CD8-positive, alpha-beta memory T cell (primary cell): ENCODE results near the gene KCNIP1. TPM values are rescaled to one million over a fixed set of nuclear protein-coding genes. Genes with fewer than 3 reads are reported as not detected.

ENCODE experiments used
- CTCF ChIA-PET: fragments of 350-600 bp; sonication (Branson Sonifier 250); formaldehyde crosslinking; loops from one replicate; lab custom pipeline; 2021; ENCODE audit warnings: antibody characterized with exemption; lab: Charles Lee
- POLR2A ChIA-PET: fragments of 350-600 bp; sonication (Branson Sonifier 250); formaldehyde crosslinking; loops from one replicate; lab custom pipeline; 2021; ENCODE audit warnings: antibody characterized with exemption; lab: Charles Lee
- DNase-seq, 5 donors: peaks; one replicate each; pipeline versions ENCODE4 v3.0.0 to v3.0.0-alpha.2; 2020 to 2022; ENCODE audit warnings: mixed read lengths in 1 of 5
- H3K27ac ChIP-seq: one replicate; pipeline ENCODE4 v1.7.0; 2013; ENCODE audit warnings: low read depth, mild to moderate bottlenecking, low read length, moderate library complexity
- H3K27me3 ChIP-seq: 2 replicates; pipeline ENCODE4 v1.7.0; 2013; ENCODE audit warnings: low read length, mild to moderate bottlenecking; ENCODE audit not compliant: insufficient read depth, poor library complexity, severe bottlenecking
- H3K36me3 ChIP-seq: 2 replicates; pipeline ENCODE4 v1.7.0; 2013; ENCODE audit warnings: mild to moderate bottlenecking, low read length, moderate library complexity; ENCODE audit not compliant: insufficient read depth
- H3K4me1 ChIP-seq: 2 replicates; pipeline ENCODE4 v1.7.0; 2013; ENCODE audit warnings: mild to moderate bottlenecking, low read length, moderate library complexity; ENCODE audit not compliant: insufficient read depth
- H3K4me3 ChIP-seq: 2 replicates; pipeline ENCODE4 v1.7.0; 2013; ENCODE audit warnings: mild to moderate bottlenecking, low read length
- H3K9me3 ChIP-seq: 2 replicates; pipeline ENCODE4 v1.7.0; 2013; ENCODE audit warnings: mild to moderate bottlenecking, low read length
- H3K27ac Mint-ChIP-seq, 8 donors: one replicate each; pipeline ENCODE4 v1.8.0; 2020 to 2021; ENCODE audit warnings: mixed read lengths in 8 of 8, mild to moderate bottlenecking in 6 of 8, inconsistent platforms in 3 of 8, moderate library complexity in 3 of 8
- H3K27me3 Mint-ChIP-seq, 2 donors: one replicate each; pipeline ENCODE4 v1.8.0; 2020 to 2021; ENCODE audit warnings: mixed read lengths in 2 of 2, mild to moderate bottlenecking in 1 of 2, moderate library complexity in 1 of 2
- H3K36me3 Mint-ChIP-seq, 3 donors: one replicate each; pipeline ENCODE4 v1.8.0; 2020 to 2021; ENCODE audit warnings: mixed read lengths in 3 of 3, inconsistent platforms in 1 of 3, mild to moderate bottlenecking in 1 of 3
- H3K4me1 Mint-ChIP-seq, 3 donors: one replicate each; pipeline ENCODE4 v1.8.0; 2020 to 2021; ENCODE audit warnings: mixed read lengths in 3 of 3, inconsistent platforms in 1 of 3, mild to moderate bottlenecking in 1 of 3
- H3K4me3 Mint-ChIP-seq, 7 donors: one replicate each; pipeline ENCODE4 v1.8.0; 2020 to 2021; ENCODE audit warnings: mixed read lengths in 7 of 7, mild to moderate bottlenecking in 6 of 7, moderate library complexity in 4 of 7, inconsistent platforms in 2 of 7
- H3K9me3 Mint-ChIP-seq, 5 donors: one replicate each; pipeline ENCODE4 v1.8.0; 2020 to 2022; ENCODE audit warnings: mixed read lengths in 5 of 5, mild to moderate bottlenecking in 3 of 5, moderate library complexity in 2 of 5, inconsistent platforms in 1 of 5
- polyA plus RNA-seq: library from polyadenylated mRNA; unstranded; fragments of 300-500 nt; fragmentation: Illumina TruSeq; gene quantifications from one replicate; pipeline ENCODE4 v1.2.3, GENCODE V29; 2021
- total RNA-seq, 2 experiments: library from RNA; stranded (reverse); gene quantifications; one replicate each; pipeline ENCODE4 v1.2.3, GENCODE V29; 2021

The KCNIP1 gene
- total and polyA plus RNA-seq, 3 experiments from 2014 or later = not detected

DNA sequence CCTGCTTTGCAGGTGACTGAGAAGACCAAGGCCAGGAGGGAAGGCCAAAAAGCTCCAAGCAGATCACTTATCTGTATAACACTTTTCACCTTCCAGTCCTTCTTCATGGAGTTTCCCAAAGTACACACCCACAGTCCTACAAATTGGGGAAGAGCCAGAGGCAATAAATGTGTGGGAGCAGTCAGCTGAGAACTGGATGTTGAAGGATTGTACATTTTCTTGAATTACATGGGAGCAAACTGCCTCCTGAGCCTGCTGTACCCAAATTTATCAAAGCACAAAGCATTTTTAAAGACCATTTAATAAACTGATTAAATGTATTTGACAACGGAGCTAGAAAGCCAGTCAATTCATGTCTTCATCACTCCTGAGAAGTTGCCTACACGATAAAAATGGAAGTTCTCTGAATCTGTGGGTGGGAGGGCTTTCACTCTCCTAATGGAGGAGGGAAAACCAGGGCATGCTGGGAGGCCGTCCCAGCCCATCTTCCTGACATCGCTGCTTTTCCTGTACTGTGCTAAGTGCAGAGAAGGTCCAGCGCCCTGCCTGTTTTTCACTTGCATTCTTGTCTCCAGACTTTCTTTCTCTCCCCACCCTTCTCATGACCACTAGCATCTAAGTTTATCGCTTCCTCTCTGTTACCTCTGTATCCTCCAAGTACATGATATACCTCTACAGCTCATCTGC, 79.0 kb downstream of the KCNIP1 start:
- no peak overlapping the region for H3K4me3 ChIP-seq
- Mint-ChIP-seq H3K27me3 (peaks cover 8 to 24% of the 10 kb centered on the region in 2 donors), H3K4me3 (no peak overlapping the region)

GRCh38 chr5:170584003-170584402, 80.2 kb downstream of the KCNIP1 start:
- CTCF ChIA-PET = no interaction called here
- no peak overlapping the region for H3K27ac ChIP-seq

More for the DNA sequence above, 79.0 kb downstream of the KCNIP1 start:
- Histone ChIP-seq H3K9me3 (no peaks in the 10 kb centered on the region), H3K36me3 (no peaks in the 10 kb centered on the region), H3K27me3 (no peaks in the 10 kb centered on the region), H3K4me1 (no peaks in the 10 kb centered on the region), H3K27ac (no peak overlapping the region)
- ChIA-PET CTCF (no interaction called here), POLR2A (no interaction called here)
- DNase-seq = no peak
- H3K9me3 Mint-ChIP-seq = peaks cover 2 to 11% (median 3%) of the 10 kb centered on the region in 5 donors
- no peaks in the 10 kb centered on the region for H3K4me1 Mint-ChIP-seq
- peaks cover 0 to 1% (median 0%) of the 10 kb centered on the region in 3 donors for H3K36me3 Mint-ChIP-seq
- H3K27ac Mint-ChIP-seq = peak overlapping the region in 1 of 8 donors; percentile 39

DNA sequence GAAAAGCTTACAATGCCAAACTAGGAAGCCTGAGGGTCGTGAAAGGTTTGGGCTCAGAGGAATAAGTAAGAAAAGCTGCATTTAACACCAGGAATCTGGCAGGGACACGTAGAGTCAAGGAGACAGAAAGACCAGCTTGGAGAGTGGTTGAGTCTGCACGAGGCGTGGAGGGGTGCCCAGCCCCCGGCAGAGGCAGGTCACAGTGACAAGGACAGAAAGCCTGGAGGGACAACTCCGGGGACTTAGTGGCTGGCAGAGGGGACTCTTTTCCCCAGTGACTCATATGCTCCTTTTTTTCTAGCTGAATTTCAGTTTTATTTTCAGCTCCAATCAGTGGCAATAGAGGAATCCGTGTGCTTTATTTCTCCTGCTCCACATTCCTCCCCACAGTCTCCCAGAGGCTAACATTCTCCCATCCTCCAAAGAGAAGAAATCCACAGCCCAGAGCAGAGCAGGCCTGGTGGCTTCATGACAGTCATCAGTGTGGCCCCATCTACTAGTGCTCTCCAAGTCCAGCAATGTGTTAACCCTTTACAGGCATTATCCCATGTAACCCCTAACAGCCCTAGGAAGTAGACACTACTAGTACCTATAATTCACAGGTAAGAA, 80.7 kb downstream of the KCNIP1 start:
- DNase-seq = no peak
- peaks cover 0 to 7% (median 0%) of the 10 kb centered on the region in 5 donors for H3K9me3 Mint-ChIP-seq
- peaks cover 0 to 1% (median 0%) of the 10 kb centered on the region in 3 donors for H3K36me3 Mint-ChIP-seq
- H3K4me1 Mint-ChIP-seq = no peaks in the 10 kb centered on the region
- Histone ChIP-seq H3K4me1 (no peaks in the 10 kb centered on the region), H3K27me3 (no peaks in the 10 kb centered on the region), H3K36me3 (no peaks in the 10 kb centered on the region), H3K27ac (no peak overlapping the region), H3K4me3 (no peak overlapping the region), H3K9me3 (no peaks in the 10 kb centered on the region)
- peaks cover 12 to 13% of the 10 kb centered on the region in 2 donors for H3K27me3 Mint-ChIP-seq
- H3K4me3 Mint-ChIP-seq = no peak overlapping the region
- ChIA-PET POLR2A (no interaction called here), CTCF (no interaction called here)
- H3K27ac Mint-ChIP-seq = no peak overlapping the region

More at GRCh38 chr5:170584003-170584402, 80.2 kb downstream of the KCNIP1 start:
- no peak for DNase-seq
- peaks cover 9 to 13% of the 10 kb centered on the region in 2 donors for H3K27me3 Mint-ChIP-seq
- H3K4me1 Mint-ChIP-seq = no peaks in the 10 kb centered on the region
- H3K4me3 Mint-ChIP-seq = no peak overlapping the region
- H3K27ac Mint-ChIP-seq = no peak overlapping the region
- Histone ChIP-seq H3K4me3 (no peak overlapping the region), H3K9me3 (no peaks in the 10 kb centered on the region), H3K27me3 (no peaks in the 10 kb centered on the region), H3K36me3 (no peaks in the 10 kb centered on the region), H3K4me1 (no peaks in the 10 kb centered on the region)
- POLR2A ChIA-PET = no interaction called here
- peaks cover 0 to 5% (median 0%) of the 10 kb centered on the region in 5 donors for H3K9me3 Mint-ChIP-seq
- H3K36me3 Mint-ChIP-seq = peaks cover 0 to 1% (median 0%) of the 10 kb centered on the region in 3 donors

- Histone ChIP-seq H3K4me3 (no peak overlapping the region), H3K9me3 (no peaks in the 10 kb centered on the region), H3K27me3 (no peaks in the 10 kb centered on the region), H3K27ac (no peak overlapping the region), H3K36me3 (no peaks in the 10 kb centered on the region), H3K4me1 (no peaks in the 10 kb centered on the region)
- no peaks in the 10 kb centered on the region for H3K4me1 Mint-ChIP-seq
- DNase-seq = no peak
- peaks cover 12 to 13% of the 10 kb centered on the region in 2 donors for H3K27me3 Mint-ChIP-seq
- H3K36me3 Mint-ChIP-seq = peaks cover 0 to 1% (median 0%) of the 10 kb centered on the region in 3 donors
- no peak overlapping the region for H3K27ac Mint-ChIP-seq
- no peak overlapping the region for H3K4me3 Mint-ChIP-seq
- POLR2A ChIA-PET = no interaction called here
- H3K9me3 Mint-ChIP-seq = peaks cover 0 to 7% (median 0%) of the 10 kb centered on the region in 5 donors
- CTCF ChIA-PET = no interaction called here
These were observed 81.6 kb downstream of the KCNIP1 start for GRCh38 chr5:170585273-170585948.

GRCh38 chr5:170587808-170588207, 84.0 kb downstream of the KCNIP1 start:
- Histone ChIP-seq H3K9me3 (no peaks in the 10 kb centered on the region), H3K27ac (no peak overlapping the region), H3K4me3 (no peak overlapping the region), H3K4me1 (no peaks in the 10 kb centered on the region), H3K27me3 (no peaks in the 10 kb centered on the region), H3K36me3 (no peaks in the 10 kb centered on the region)
- H3K4me1 Mint-ChIP-seq = no peaks in the 10 kb centered on the region
- peaks cover 5 to 13% of the 10 kb centered on the region in 2 donors for H3K27me3 Mint-ChIP-seq
- CTCF ChIA-PET = no interaction called here
- H3K9me3 Mint-ChIP-seq = peaks cover 0 to 5% (median 0%) of the 10 kb centered on the region in 5 donors
- H3K4me3 Mint-ChIP-seq = no peak overlapping the region
- POLR2A ChIA-PET = no interaction called here
- peaks cover 0 to 1% (median 0%) of the 10 kb centered on the region in 3 donors for H3K36me3 Mint-ChIP-seq
- no peak overlapping the region for H3K27ac Mint-ChIP-seq
- DNase-seq = no peak

- Histone ChIP-seq H3K27ac (no peak overlapping the region), H3K4me1 (no peaks in the 10 kb centered on the region), H3K36me3 (no peaks in the 10 kb centered on the region), H3K4me3 (no peak overlapping the region), H3K27me3 (no peaks in the 10 kb centered on the region), H3K9me3 (no peaks in the 10 kb centered on the region)
- Mint-ChIP-seq H3K9me3 (peaks cover 0 to 7% (median 0%) of the 10 kb centered on the region in 5 donors), H3K36me3 (peaks cover 0 to 1% (median 0%) of the 10 kb centered on the region in 3 donors), H3K27me3 (peaks cover 7% of the 10 kb centered on the region in 2 donors), H3K27ac (no peak overlapping the region), H3K4me1 (no peaks in the 10 kb centered on the region), H3K4me3 (no peak overlapping the region)
- DNase-seq = no peak
- CTCF ChIA-PET = no interaction called here
- POLR2A ChIA-PET = no interaction called here
These were observed 85.8 kb downstream of the KCNIP1 start for GRCh38 chr5:170589643-170590042.

GRCh38 chr5:170590566-170590965, 86.7 kb downstream of the KCNIP1 start:
- Mint-ChIP-seq H3K9me3 (peaks cover 0 to 7% (median 0%) of the 10 kb centered on the region in 5 donors), H3K27ac (no peak overlapping the region), H3K4me3 (no peak overlapping the region), H3K4me1 (no peaks in the 10 kb centered on the region), H3K27me3 (peaks cover 7 to 11% of the 10 kb centered on the region in 2 donors), H3K36me3 (peaks cover 0 to 1% (median 0%) of the 10 kb centered on the region in 3 donors)
- Histone ChIP-seq H3K27ac (no peak overlapping the region), H3K9me3 (no peaks in the 10 kb centered on the region), H3K27me3 (no peaks in the 10 kb centered on the region), H3K36me3 (no peaks in the 10 kb centered on the region), H3K4me3 (no peak overlapping the region), H3K4me1 (no peaks in the 10 kb centered on the region)
- POLR2A ChIA-PET = no interaction called here
- no peak for DNase-seq
- CTCF ChIA-PET = no interaction called here

DNA sequence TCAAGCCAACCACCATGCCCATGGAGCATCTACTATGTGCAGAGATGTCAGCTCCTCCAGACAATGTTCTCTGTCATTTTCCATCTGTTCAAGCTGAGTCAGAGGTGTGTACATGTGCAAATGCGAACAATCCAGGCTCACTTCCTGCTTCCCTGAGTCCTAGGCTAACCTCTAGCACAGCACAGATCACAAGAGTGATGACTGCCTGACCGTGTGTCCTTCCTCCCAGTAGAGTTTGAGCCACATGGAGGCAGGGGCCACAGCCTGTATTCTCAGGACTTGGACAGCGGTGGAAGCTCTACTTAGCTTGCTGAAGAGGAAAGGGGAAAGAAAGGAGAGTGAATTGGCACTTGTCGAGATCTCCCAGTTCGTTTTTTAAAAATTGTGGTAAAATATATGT, 87.2 kb downstream of the KCNIP1 start:
- POLR2A ChIA-PET = no interaction called here
- Mint-ChIP-seq H3K4me1 (no peaks in the 10 kb centered on the region), H3K36me3 (peaks cover 0 to 1% (median 0%) of the 10 kb centered on the region in 3 donors), H3K27ac (no peak overlapping the region), H3K4me3 (no peak overlapping the region), H3K27me3 (peaks cover 7 to 11% of the 10 kb centered on the region in 2 donors), H3K9me3 (peaks cover 0 to 7% (median 0%) of the 10 kb centered on the region in 5 donors)
- no peak for DNase-seq
- H3K4me1 ChIP-seq = no peaks in the 10 kb centered on the region
- CTCF ChIA-PET = no interaction called here
- H3K4me3 ChIP-seq = no peak overlapping the region
- no peak overlapping the region for H3K27ac ChIP-seq
- no peaks in the 10 kb centered on the region for H3K9me3 ChIP-seq
- no peaks in the 10 kb centered on the region for H3K36me3 ChIP-seq
- no peaks in the 10 kb centered on the region for H3K27me3 ChIP-seq
